Sigmoid colon (tissue), 7 donors: Measurements from ENCODE around the gene AGBL1. TPM values are rescaled to one million over a fixed set of nuclear protein-coding genes. Genes with fewer than 3 reads are reported as not detected.

ENCODE experiments used
- DNase-seq: peaks from one replicate; pipeline ENCODE4 v3.0.0-alpha.2; 2019
- H3K27ac ChIP-seq, 4 donors: fragments of 200-600 bp; sonication (generic); one replicate each; pipeline ENCODE4 v1.5.1; 2016 to 2019; ENCODE audit warnings: mild to moderate bottlenecking in 1 of 4
- H3K27me3 ChIP-seq, 3 donors: fragments of 200-600 bp; sonication (generic); one replicate each; pipeline ENCODE4 v1.5.1; 2019; ENCODE audit warnings: mild to moderate bottlenecking in 1 of 3
- H3K36me3 ChIP-seq, 4 donors: fragments of 200-600 bp; sonication (generic); one replicate each; pipeline ENCODE4 v1.5.1; 2016 to 2019
- H3K4me1 ChIP-seq, 4 donors: fragments of 200-600 bp; sonication (generic); one replicate each; pipeline ENCODE4 v1.5.1; 2017 to 2019
- H3K4me3 ChIP-seq, 4 donors: fragments of 200-600 bp; sonication (generic); one replicate each; pipeline ENCODE4 v1.5.1; 2017 to 2019; ENCODE audit warnings: mild to moderate bottlenecking in 2 of 4, moderate library complexity in 1 of 4
- H3K9me3 ChIP-seq, 4 donors: fragments of 200-600 bp in 3 of 4; sonication (generic) in 3 of 4; one replicate each; pipeline versions ENCODE4 v1.5.1 to v1.6.1; 2013 to 2019
- EP300 ChIP-seq, 4 donors: sonication (generic); formaldehyde crosslinking; IDR thresholded peaks; one replicate each; pipeline ENCODE4 v1.6.1; 2017; ENCODE audit warnings: antibody characterized with exemption in 4 of 4
- POLR2A ChIP-seq, 2 donors: fragments of 450-650 bp; IDR thresholded peaks; one replicate each; pipeline ENCODE4 v1.6.1; 2016; ENCODE audit warnings: antibody characterized with exemption in 2 of 2, mild to moderate bottlenecking in 2 of 2, moderate library complexity in 2 of 2
- POLR2AphosphoS5 ChIP-seq, 4 donors: sonication (generic); formaldehyde crosslinking; IDR thresholded peaks; one replicate each; pipeline ENCODE4 v1.6.1; 2017; ENCODE audit warnings: antibody characterized with exemption in 4 of 4
- WGBS, 2 donors: extraction: QIAGEN DNeasy Blood & Tissue Kit; methylation state at CpG; one replicate each; pipeline ENCODE4 v1.1.7; 2013; 5-methylcytosine and 5-hydroxymethylcytosine counted together
- intact Hi-C: fragments of 100-400 bp; cut with DNase I; formaldehyde crosslinking; loops from one replicate; pipeline ENCODE4 v1.15.1; 2023
- polyA plus RNA-seq, 3 donors: library from polyadenylated mRNA; stranded (reverse); fragments of 200-250 nt; gene quantifications; one replicate each; pipeline ENCODE4 v1.2.3, GENCODE V29; 2013
- total RNA-seq, 4 donors: library from RNA; depleted of rRNA; stranded (reverse); fragments of >200 nt; gene quantifications; one replicate each; pipeline ENCODE4 v1.1.0, GENCODE V29; 2016
- TF ChIP-seq, protein P1 (sequence below), 4 experiments: fragments of 450-650 bp in 3 of 4; fragments of 200-600 bp in 1 of 4; IDR thresholded peaks; one replicate each; pipeline ENCODE4 v1.5.1; 2016 to 2019; ENCODE audit warnings: antibody characterized with exemption in 4 of 4, mild to moderate bottlenecking in 3 of 4, moderate library complexity in 2 of 4
- donor health status: healthy with polysubstance abuse.
- donor health status: Bipolar disorder and iron deficiency.
- donor health status: healthy.

Gene AGBL1
- total and polyA plus RNA-seq, 7 donors: 0.16 to 0.28 TPM; not detected in 5

DNA sequence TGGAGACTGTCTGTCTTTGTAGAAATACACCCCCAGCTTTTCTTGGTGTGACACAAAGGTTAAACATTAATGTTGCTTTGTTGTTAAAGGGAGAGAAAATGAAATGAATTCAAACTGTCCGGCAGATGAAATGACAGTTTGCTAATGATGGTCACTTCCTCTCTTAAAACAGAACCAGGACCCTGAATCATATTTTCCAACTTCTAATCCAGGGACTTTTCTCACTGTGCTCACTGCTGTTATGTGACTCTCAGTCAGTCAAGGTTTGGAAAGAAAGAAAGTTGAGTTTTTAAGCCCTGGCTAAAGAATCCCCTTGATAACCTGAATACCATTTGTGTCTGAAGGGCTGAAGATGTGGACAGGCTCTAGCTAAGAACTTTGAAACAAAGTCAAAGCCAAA is 215.8 kb downstream of the AGBL1 start:
- TF ChIP-seq, protein P1, sequence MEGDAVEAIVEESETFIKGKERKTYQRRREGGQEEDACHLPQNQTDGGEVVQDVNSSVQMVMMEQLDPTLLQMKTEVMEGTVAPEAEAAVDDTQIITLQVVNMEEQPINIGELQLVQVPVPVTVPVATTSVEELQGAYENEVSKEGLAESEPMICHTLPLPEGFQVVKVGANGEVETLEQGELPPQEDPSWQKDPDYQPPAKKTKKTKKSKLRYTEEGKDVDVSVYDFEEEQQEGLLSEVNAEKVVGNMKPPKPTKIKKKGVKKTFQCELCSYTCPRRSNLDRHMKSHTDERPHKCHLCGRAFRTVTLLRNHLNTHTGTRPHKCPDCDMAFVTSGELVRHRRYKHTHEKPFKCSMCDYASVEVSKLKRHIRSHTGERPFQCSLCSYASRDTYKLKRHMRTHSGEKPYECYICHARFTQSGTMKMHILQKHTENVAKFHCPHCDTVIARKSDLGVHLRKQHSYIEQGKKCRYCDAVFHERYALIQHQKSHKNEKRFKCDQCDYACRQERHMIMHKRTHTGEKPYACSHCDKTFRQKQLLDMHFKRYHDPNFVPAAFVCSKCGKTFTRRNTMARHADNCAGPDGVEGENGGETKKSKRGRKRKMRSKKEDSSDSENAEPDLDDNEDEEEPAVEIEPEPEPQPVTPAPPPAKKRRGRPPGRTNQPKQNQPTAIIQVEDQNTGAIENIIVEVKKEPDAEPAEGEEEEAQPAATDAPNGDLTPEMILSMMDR (IDR thresholded peaks at IDR 0.05): no peak
- TF ChIP-seq POLR2AphosphoS5 (IDR thresholded peaks at IDR 0.05) (no peak), EP300 (IDR thresholded peaks at IDR 0.05) (no peak), POLR2A (IDR thresholded peaks at IDR 0.05) (no peak)
- H3K4me3 ChIP-seq: no peak overlapping the region
- no peaks in the 10 kb centered on the region for H3K4me1 ChIP-seq
- H3K9me3 ChIP-seq: no peaks in the 10 kb centered on the region
- DNase-seq: no peak
- H3K27me3 ChIP-seq: no peaks in the 10 kb centered on the region
- H3K27ac ChIP-seq: no peak overlapping the region
- WGBS, 2 donors: 30 to 54% methylated on average over 1 of the region's 1 CpG
- intact Hi-C loops: no loop called here
- no peaks in the 10 kb centered on the region for H3K36me3 ChIP-seq

- intact Hi-C loops: no loop called here
- Histone ChIP-seq H3K27me3 (no peaks in the 10 kb centered on the region), H3K36me3 (no peaks in the 10 kb centered on the region), H3K9me3 (no peaks in the 10 kb centered on the region), H3K27ac (no peak overlapping the region), H3K4me3 (no peak overlapping the region), H3K4me1 (no peaks in the 10 kb centered on the region)
- WGBS, 2 donors: 75 to 78% methylated on average over 2 of the region's 2 CpGs
- no peak for DNase-seq
- TF ChIP-seq POLR2AphosphoS5 (IDR thresholded peaks at IDR 0.05) (no peak), EP300 (IDR thresholded peaks at IDR 0.05) (no peak), POLR2A (IDR thresholded peaks at IDR 0.05) (no peak)
- TF ChIP-seq, protein P1 (IDR thresholded peaks at IDR 0.05): no peak
Observed at GRCh38 chr15:86296769-86297168, 217.1 kb downstream of the AGBL1 start.

DNA sequence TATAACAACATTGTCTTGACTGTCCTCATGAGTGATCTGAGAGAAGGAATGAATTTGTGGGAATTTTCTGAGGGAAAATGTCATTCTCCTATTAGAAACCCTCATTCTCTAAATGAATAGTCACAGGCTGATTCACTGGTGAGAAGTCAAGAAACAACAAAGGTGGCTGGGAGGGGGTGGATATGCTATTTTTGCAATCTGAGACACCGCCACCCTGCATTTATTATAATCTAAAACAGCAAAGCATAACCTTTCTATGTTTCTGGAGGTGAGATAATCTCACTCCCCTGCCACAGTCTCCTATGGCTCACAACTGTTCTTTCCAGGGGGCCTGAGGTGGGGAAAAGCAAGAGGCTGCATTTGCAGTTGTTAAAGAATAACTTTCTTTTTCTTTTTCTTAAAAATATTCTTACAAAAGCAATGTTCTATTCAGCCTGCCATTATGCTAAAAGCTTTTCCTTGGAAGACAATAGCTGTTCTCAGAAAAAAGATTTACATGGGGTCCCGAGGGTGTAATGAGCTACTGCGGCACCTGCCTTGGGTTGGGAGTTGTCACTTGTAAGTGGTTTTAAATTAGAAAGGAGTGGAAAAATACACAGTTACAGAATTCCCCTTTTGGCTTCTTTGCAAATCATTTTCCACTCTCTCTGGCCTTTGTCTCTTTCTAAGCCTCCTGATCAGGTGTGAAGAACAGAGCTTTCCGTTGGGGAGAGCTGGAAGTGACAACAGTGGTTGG is 220.9 kb downstream of the AGBL1 start:
- H3K9me3 ChIP-seq: no peaks in the 10 kb centered on the region
- no peaks in the 10 kb centered on the region for H3K36me3 ChIP-seq
- WGBS, 2 donors: 70 to 73% methylated on average over 4 of the region's 4 CpGs
- H3K4me3 ChIP-seq: no peak overlapping the region
- H3K27ac ChIP-seq: no peak overlapping the region
- H3K4me1 ChIP-seq: no peaks in the 10 kb centered on the region
- H3K27me3 ChIP-seq: no peaks in the 10 kb centered on the region
- DNase-seq: no peak
- TF ChIP-seq POLR2AphosphoS5 (IDR thresholded peaks at IDR 0.05) (no peak), POLR2A (IDR thresholded peaks at IDR 0.05) (no peak)
- intact Hi-C loops: no loop called here

GRCh38 chr15:86311568-86312280 is 232.1 kb downstream of the AGBL1 start:
- no peaks in the 10 kb centered on the region for H3K36me3 ChIP-seq
- 79 to 90% methylated on average over 9 of the region's 9 CpGs for whole genome bisulfite sequencing, 2 donors
- H3K4me3 ChIP-seq: no peak overlapping the region
- TF ChIP-seq POLR2AphosphoS5 (IDR thresholded peaks at IDR 0.05) (no peak), EP300 (IDR thresholded peaks at IDR 0.05) (no peak), POLR2A (IDR thresholded peaks at IDR 0.05) (no peak)
- TF ChIP-seq, protein P1 (IDR thresholded peaks at IDR 0.05): no peak
- no peaks in the 10 kb centered on the region for H3K4me1 ChIP-seq
- no peak for DNase-seq
- intact Hi-C loops: no loop called here
- H3K9me3 ChIP-seq: peaks cover 0 to 6% (median 0%) of the 10 kb centered on the region in 4 donors
- H3K27ac ChIP-seq: no peak overlapping the region
- H3K27me3 ChIP-seq: no peaks in the 10 kb centered on the region

- no peak overlapping the region for H3K27ac ChIP-seq
- H3K27me3 ChIP-seq: no peaks in the 10 kb centered on the region
- intact Hi-C loops: no loop called here
- H3K9me3 ChIP-seq: peaks cover 0 to 6% (median 0%) of the 10 kb centered on the region in 4 donors
- H3K4me1 ChIP-seq: no peaks in the 10 kb centered on the region
- no peaks in the 10 kb centered on the region for H3K36me3 ChIP-seq
- WGBS, 2 donors: 58 to 69% methylated on average over 4 of the region's 4 CpGs
- H3K4me3 ChIP-seq: no peak overlapping the region
- TF ChIP-seq, protein P1 (IDR thresholded peaks at IDR 0.05): no peak
- TF ChIP-seq POLR2AphosphoS5 (IDR thresholded peaks at IDR 0.05): no peak
- no peak for TF ChIP-seq EP300 (IDR thresholded peaks at IDR 0.05)
- no peak for TF ChIP-seq POLR2A (IDR thresholded peaks at IDR 0.05)
- no peak for DNase-seq
Observed at GRCh38 chr15:86312486-86312885, 232.8 kb downstream of the AGBL1 start.
